ENCODE data around the gene MEGF11.

The MEGF11 gene

DNA sequence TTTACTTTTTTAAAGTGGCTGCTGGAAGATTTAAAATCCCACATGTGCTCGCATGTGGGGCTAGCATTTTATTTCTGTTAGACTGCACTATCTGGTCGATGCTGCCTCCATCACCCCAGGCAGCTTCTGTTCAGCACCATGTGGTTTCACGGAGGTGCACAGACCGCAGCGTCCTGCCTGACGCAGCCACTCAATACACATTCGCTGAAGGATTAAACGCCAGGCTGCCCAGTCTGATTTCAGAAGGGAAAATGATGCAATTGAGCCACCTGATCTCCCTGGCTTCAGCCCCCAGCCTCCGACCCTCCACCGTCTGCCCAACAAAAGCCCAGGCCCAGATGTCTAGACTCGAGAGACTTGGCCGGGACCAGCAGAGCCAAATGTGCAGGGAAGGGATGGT is 84.5 kb downstream of the MEGF11 start:
- FAIRE-seq = no peak

DNA sequence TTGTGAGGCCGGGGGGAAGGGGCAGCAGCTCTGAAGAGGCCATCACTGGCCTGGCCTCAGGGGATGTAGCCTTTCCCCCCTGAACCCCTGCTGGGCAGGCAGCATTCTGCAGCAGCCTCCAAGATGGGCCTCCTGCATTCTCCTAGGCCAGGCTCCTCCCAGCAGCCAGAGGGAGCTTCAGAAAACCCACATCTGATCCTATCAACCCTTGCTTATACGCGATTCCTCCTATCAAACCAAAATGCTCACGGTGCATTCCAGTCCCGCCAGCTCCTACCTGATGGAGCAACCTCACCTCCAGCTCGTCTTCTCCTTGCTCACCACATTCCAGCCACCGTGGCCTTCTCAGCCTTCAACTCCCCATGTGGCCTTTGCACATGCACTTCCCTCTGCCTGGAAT is 85.7 kb downstream of the MEGF11 start:
- no peak for FAIRE-seq

DNA sequence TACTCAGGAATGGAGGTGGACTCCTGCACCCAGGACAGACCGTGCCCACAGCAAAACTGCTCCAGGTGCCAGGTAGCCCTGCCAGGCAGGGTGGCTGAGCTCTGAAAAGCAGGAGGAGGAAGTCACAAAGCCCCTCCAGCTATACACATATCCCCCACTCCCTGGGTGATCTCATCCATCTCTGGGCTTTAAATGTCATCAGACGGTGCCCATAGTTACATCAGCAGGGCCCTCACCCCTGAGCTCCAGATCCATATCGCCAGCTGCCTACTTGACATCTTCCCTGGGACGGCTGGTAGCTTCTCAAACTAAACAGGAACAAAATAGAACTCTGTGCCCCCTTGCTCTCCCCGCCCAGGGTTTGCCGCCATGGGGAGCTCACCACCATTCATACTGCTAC is 87.7 kb downstream of the MEGF11 start:
- FAIRE-seq = no peak

DNA sequence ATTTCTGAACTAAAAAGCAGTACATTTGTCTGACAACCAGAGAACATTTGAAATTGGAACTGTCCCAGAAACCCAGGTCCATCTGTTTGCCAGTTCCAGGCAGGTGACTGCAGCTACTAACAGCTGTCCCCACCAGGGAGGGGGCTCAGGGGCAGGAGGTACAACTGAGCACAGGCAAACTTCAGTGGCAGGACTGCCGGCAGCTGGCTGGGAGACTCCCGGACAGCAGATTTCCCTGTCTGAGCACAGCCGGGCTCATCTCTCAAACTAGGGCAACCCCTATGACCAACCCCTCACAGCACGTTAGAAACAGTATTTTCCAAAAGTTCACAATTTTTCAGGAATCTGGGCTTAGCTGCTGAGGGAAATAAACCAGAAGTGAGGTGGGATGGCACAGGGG is 88.8 kb downstream of the MEGF11 start:
- no peak for FAIRE-seq

- no peak for FAIRE-seq
These were observed 90.0 kb downstream of the MEGF11 start for GRCh38 chr15:66163553-66163952.

DNA sequence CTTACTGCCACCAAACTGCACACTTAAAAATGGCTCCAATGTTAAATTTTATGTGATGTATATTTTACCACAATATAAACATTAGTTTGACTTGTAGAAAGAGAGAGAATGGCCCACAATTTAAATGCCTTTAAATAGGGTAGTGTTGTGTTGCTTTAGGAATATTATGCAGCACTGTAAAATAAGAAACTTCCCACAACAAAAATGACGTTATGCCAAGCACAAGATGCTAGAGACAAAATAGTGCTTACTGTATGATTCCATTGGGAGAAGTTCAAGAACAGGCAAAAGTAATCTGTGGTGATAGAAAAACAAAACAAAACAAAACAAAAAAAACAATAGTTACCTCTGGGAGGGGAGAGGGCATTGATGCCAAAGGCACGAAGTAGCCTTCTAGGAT is 91.3 kb downstream of the MEGF11 start:
- FAIRE-seq = no peak

DNA sequence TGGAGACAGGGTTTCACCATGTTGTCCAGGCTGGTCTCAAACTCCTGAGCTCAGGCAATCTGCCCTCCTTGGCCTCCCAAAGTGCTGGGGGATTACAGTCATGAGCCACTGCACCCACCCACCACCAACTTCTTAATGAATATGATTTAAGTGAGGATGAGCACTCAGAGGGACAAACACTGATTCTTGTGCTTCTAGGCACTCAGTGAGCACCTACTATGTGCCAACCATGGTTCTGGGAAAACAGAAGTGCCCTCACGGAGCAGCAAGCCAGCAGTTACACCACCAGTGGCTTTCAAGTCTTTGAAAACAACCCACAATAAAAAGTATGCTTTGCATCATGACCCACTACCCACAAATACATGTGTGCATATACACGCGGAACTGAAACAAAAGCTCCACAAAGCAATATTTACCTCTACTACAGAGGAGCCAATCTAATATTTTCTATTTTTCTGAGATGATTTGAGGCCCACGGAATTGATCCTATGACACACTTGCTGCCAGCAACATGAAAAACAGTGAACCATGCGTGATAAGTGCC is 91.9 kb downstream of the MEGF11 start:
- no peak for FAIRE-seq

DNA sequence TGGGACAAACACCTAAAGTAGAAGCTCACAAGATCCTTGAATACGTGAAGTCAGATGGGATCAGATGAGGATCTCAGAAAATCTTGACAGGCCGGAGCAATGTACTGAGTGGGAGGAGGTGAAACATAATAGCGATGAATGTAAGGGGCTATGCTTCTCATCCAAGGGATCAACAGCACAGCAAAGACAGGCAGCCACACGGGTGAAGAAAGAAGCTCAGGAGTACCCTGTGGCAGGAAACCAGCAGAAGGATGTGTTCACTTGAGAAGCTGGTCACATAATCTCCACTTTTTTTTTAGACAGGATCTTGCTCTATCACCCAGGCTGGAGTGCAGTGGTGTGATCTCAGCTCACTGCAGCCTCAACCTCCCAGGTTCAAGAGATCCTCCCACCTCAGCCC is 92.4 kb downstream of the MEGF11 start:
- no peak for FAIRE-seq

GRCh38 chr15:66157507-66157906 is 96.0 kb downstream of the MEGF11 start:
- no peak for FAIRE-seq

DNA sequence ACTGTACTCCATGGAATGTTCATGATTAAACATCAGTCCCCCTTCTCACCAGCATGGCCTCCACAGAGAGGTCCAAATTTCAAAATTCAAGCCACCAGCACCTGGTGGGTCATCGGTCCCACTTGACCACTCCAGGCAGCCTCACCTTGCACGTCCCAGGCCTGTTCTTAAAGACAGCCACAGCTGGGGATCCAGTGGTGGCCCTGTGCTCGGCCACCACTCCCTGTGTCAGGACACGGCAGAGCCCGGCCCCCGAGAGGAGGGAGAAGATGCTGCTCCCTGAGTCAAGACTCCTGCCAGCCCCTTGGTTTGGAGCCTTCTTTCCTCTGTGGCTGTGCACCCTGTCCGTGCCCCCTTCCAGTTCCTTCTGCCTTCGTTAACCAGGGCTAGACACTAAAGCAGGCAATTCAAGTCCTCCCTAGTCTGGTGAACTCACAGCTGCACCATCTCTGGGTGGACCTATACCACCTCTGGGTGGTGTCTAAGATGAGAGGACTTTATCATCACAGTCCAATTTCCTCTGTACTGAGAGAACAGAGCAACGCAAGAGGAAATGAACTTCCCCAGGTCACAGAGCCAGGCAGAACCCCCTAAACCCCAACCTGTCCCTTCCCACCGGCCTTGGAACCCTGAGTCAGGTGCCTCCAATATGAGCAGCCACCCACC is 97.1 kb downstream of the MEGF11 start:
- no peak for FAIRE-seq

DNA sequence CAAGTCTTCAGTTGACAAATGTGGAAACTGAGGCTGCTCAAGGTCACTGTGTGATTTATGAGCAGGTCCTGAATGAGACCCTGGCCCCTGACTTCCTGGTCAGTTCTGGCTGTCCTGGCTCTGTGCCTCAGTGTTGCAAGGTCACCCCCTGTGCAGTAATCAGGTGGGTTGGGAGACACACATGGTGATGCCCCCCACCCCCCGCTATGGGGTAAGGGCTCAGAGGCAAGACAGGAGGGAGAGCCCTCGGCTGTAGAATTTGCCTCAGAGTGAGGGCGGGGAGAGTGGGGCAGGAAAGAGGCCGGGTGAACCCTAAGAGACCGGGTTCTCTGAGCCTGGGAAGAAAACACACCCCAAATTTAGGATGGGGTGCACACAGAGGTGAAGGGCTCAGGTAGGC is 98.5 kb downstream of the MEGF11 start:
- FAIRE-seq = no peak

GRCh38 chr15:66154581-66154980 is 99.0 kb downstream of the MEGF11 start:
- FAIRE-seq = no peak

GRCh38 chr15:66153549-66154415 is 99.8 kb downstream of the MEGF11 start:
- no peak for FAIRE-seq

DNA sequence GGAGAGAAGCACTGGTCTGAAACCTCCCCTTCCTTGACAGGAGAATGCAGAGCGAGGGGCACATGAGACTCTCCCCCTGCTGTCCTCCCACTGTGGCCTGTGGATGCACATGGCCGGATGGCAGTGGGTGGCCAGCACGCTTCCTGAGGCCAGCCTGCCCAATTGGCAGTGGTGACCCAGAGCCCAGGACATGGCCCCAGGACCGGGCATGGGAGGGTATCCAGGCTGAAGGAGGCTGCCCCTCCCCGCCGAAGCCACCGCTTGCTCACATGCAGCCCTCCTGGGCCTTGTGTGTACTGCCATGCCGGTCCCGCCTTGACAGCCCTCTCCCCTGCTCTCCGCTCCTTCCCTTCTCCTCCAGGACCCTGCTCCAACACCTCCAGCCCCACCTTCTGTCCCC is 100.9 kb downstream of the MEGF11 start:
- FAIRE-seq = no peak

DNA sequence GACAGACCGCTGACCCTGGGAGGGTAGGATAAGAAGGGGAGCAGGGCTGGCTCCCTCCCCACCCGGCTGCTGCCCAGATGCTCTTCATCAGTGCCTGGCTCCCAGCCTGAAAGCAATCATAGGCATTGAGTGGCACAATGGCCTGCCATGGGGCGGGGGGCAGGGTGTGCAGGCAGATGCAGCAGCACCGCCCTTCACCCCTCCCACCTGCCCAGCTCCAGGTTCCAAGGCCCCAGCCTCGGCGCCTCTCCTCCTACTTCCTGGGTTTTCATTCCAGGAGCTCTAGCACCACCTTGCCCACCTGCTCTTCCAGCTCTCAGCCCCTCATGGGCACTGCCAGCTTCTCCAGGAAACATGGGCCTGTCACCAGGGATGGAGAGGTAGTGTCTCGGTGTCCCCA is 101.7 kb downstream of the MEGF11 start:
- FAIRE-seq = no peak

- FAIRE-seq = no peak
These were observed 103.7 kb downstream of the MEGF11 start for GRCh38 chr15:66149871-66150270.

DNA sequence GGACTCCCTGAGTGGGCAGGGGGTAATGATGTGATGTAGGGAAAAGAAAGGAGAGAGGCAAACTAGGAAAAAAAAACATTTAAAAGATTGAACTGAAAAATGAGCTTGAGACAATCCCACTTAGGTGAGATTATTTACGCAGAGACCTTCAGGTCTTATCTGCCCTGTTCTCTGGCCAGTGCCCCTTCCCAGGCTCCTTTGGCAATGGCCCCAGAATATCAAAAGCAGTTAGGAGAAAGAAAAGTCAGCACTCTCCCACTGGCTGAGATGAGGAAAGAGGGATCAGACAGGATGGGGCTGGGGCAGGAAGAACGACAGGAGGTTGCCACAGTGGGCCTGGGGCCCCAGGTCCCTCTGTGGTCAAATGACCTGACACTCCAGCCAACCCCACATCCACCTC is 105.4 kb downstream of the MEGF11 start:
- FAIRE-seq = no peak

DNA sequence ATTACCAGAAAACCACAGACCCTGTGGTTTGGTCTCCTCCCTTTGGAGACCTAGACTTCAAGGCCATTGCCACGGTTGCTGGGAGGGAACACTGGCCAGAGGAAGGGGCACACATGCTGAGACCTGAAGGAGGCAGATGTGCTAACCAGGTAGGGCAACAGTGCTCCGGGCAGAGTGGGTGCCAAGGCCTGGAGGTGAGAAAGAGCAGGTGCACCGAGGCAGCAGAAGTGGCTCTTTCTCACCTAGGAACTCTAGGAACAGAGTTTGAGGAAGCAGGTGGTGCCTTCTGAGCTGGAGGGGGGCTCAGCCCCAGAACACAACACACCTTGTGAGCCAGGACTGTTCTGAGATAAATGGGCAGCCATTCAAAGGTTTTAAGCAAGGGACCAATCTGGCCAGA is 106.1 kb downstream of the MEGF11 start:
- no peak for FAIRE-seq

GRCh38 chr15:66145726-66146182 is 107.8 kb downstream of the MEGF11 start:
- FAIRE-seq = no peak

GRCh38 chr15:66144978-66145725 is 108.4 kb downstream of the MEGF11 start:
- no peak for FAIRE-seq

DNA sequence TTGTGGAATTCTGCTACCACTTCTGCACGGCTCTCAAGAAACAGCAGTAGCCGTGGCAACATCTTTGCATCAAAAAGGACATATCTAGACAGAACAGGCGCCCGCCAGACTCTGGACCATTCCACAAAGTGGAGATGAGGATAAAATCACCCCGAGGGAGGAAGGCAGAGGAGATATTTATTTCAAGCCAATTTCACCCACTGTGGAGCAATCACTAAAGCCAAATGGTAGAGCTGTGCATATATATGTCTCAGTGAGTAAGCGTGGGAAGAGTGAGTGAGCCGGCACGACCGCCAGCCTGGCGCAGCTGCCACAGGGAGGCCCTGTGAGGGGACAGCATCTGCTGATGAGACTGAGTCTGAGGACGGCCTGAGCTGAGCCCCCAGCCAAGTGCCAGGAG is 111.3 kb downstream of the MEGF11 start:
- no peak for FAIRE-seq

DNA sequence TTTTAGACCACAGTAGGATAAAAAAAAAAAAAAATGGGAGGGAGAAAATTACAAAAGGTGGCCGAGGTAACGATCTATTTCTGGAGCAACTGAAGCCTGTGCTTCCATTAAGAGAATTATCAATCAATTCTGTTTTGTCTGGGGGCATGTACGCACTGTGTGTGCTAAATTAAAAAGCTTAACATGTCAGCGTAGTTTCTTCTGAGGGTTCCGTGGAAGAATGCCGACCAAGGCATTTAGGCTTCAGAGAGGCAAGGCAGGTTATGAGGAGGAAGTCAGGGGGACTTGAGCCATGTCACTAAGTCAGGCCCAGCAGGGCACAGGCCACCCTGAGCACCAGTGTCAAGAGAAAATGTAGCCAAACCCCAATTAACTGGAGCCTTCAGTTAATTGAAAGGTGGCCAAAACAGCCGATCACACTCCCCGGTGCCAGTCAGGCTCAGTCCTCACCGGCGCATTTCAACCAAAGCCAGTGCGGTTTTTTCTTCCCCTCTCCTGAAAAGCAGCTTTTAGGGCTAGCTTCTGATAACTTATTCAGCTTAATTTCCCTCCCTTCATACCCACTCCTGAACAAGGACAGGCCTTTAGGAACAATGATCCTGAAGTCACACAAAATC is 113.9 kb downstream of the MEGF11 start:
- FAIRE-seq = no peak
